Body of pancreas (tissue), 4 donors: ENCODE data around the gene KIF13A. TPM values are rescaled to one million over a fixed set of nuclear protein-coding genes. Genes with fewer than 3 reads are reported as not detected.

Source experiments
- ATAC-seq: fragments of 150-250 bp; one replicate; pipeline ENCODE4 v1.9.1; 2016
- DNase-seq, 4 donors: peaks; one replicate each; pipeline ENCODE4 v3.0.0-alpha.2; 2019
- H3K27ac ChIP-seq, 4 donors: fragments of 200-600 bp; sonication (generic); 1 replicate in 3 of 4; 2 replicates in 1 of 4; pipeline versions ENCODE4 v1.5.1 to v1.6.1; 2016 to 2019; ENCODE audit warnings: mild to moderate bottlenecking in 1 of 4, mixed read lengths in 1 of 4, moderate library complexity in 1 of 4
- H3K27me3 ChIP-seq, 2 donors: fragments of 200-600 bp; sonication (generic); one replicate each; pipeline ENCODE4 v1.6.0; 2016; ENCODE audit warnings: mild to moderate bottlenecking in 1 of 2
- H3K36me3 ChIP-seq, 2 donors: fragments of 200-600 bp; sonication (generic); replicated peaks in 1 of 2; 2 replicates each; pipeline ENCODE4 v1.5.1; 2016; ENCODE audit warnings: low read depth in 2 of 2; ENCODE audit not compliant: insufficient read depth in 1 of 2
- H3K4me1 ChIP-seq: fragments of 200-600 bp; sonication (generic); one replicate; pipeline ENCODE4 v1.6.0; 2016
- H3K4me3 ChIP-seq, 2 donors: fragments of 200-600 bp; sonication (generic); 1 replicate in 1 of 2; 2 replicates in 1 of 2; pipeline ENCODE4 v1.5.1; 2016 to 2019
- H3K9me3 ChIP-seq, 3 donors: fragments of 200-600 bp; sonication (generic); 1 replicate in 2 of 3; 2 replicates in 1 of 3; pipeline ENCODE4 v1.5.1; 2016
- CTCF ChIP-seq, 7 experiments: fragments of 450-650 bp in 4 of 7; fragments of 200-600 bp in 3 of 7; sonication (generic) in 3 of 7; IDR thresholded peaks; one replicate each; pipeline ENCODE4 v1.5.1; 2016 to 2019; ENCODE audit warnings: antibody characterized with exemption in 7 of 7
- POLR2A ChIP-seq, 3 donors: fragments of 450-650 bp; IDR thresholded peaks; one replicate each; pipeline ENCODE4 v1.6.1; 2016; ENCODE audit warnings: antibody characterized with exemption in 3 of 3, mild to moderate bottlenecking in 2 of 3
- WGBS, 2 donors: methylation state at CpG; one replicate each; pipeline ENCODE4 v1.1.5; 2017; 5-methylcytosine and 5-hydroxymethylcytosine counted together
- intact Hi-C: fragments of 100-400 bp; cut with DNase I; formaldehyde crosslinking; loops from one replicate; pipeline ENCODE4 v1.15.1; 2023
- total RNA-seq, 2 donors: library from RNA; depleted of rRNA; stranded (reverse); fragments of >200 nt; gene quantifications; one replicate each; pipeline ENCODE4 v1.1.0, GENCODE V29; 2016

KIF13A gene
- total RNA-seq, 2 donors from 2014 or later, result 13.2 to 17.1 TPM

- no peak for ATAC-seq
- Histone ChIP-seq H3K27ac (no peak overlapping the region), H3K4me3 (no peak overlapping the region), H3K9me3 (no peaks in the 10 kb centered on the region), H3K4me1 (peaks cover 6% of the 10 kb centered on the region), H3K36me3 (no peaks in the 10 kb centered on the region), H3K27me3 (no peaks in the 10 kb centered on the region)
- TF ChIP-seq POLR2A (IDR thresholded peaks at IDR 0.05), result no peak
- WGBS, 2 donors, result 92% methylated on average over 3 of the region's 3 CpGs
- intact Hi-C loops, result no loop called here
- no peak for DNase-seq
These were observed 131.1 kb downstream of the KIF13A start for GRCh38 chr6:17856306-17856705.

GRCh38 chr6:17855381-17855780, 132.1 kb downstream of the KIF13A start:
- Histone ChIP-seq H3K9me3 (no peaks in the 10 kb centered on the region), H3K4me1 (peaks cover 6% of the 10 kb centered on the region), H3K36me3 (peaks cover 0 to 1% of the 10 kb centered on the region in 2 donors), H3K27ac (no peak overlapping the region), H3K27me3 (no peaks in the 10 kb centered on the region), H3K4me3 (no peak overlapping the region)
- TF ChIP-seq CTCF (IDR thresholded peaks at IDR 0.05) (no peak), POLR2A (IDR thresholded peaks at IDR 0.05) (no peak)
- 91 to 94% methylated on average over 2 of the region's 2 CpGs for WGBS, 2 donors
- DNase-seq, result no peak
- intact Hi-C loops, result no loop called here
- ATAC-seq, result no peak

GRCh38 chr6:17853533-17853932, 133.9 kb downstream of the KIF13A start:
- DNase-seq, result no peak
- Histone ChIP-seq H3K36me3 (peaks cover 0 to 4% of the 10 kb centered on the region in 2 donors), H3K4me3 (no peak overlapping the region), H3K27ac (no peak overlapping the region), H3K4me1 (peaks cover 6% of the 10 kb centered on the region), H3K9me3 (no peaks in the 10 kb centered on the region), H3K27me3 (no peaks in the 10 kb centered on the region)
- intact Hi-C loops, result no loop called here
- TF ChIP-seq POLR2A (IDR thresholded peaks at IDR 0.05), result no peak
- TF ChIP-seq CTCF (IDR thresholded peaks at IDR 0.05), result no peak
- 92% methylated on average over 2 of the region's 2 CpGs for WGBS, 2 donors
- no peak for ATAC-seq

- no peaks in the 10 kb centered on the region for H3K27me3 ChIP-seq
- no peak overlapping the region for H3K4me3 ChIP-seq
- intact Hi-C loops, result no loop called here
- no peak for TF ChIP-seq POLR2A (IDR thresholded peaks at IDR 0.05)
- TF ChIP-seq CTCF (IDR thresholded peaks at IDR 0.05), result no peak
- ATAC-seq (no peak), DNase-seq (no peak)
- H3K36me3 ChIP-seq, result peaks cover 0 to 4% of the 10 kb centered on the region in 2 donors
- H3K27ac ChIP-seq, result no peak overlapping the region
- H3K4me1 ChIP-seq, result peaks cover 6% of the 10 kb centered on the region
- H3K9me3 ChIP-seq, result no peaks in the 10 kb centered on the region
- 46 to 54% methylated on average over 4 of the region's 4 CpGs for WGBS, 2 donors
These were observed 135.7 kb downstream of the KIF13A start for GRCh38 chr6:17851720-17852161.

- Histone ChIP-seq H3K27ac (no peak overlapping the region), H3K36me3 (peaks cover 0 to 4% of the 10 kb centered on the region in 2 donors), H3K9me3 (no peaks in the 10 kb centered on the region), H3K4me3 (no peak overlapping the region), H3K4me1 (peaks cover 6% of the 10 kb centered on the region), H3K27me3 (no peaks in the 10 kb centered on the region)
- no peak for TF ChIP-seq CTCF (IDR thresholded peaks at IDR 0.05)
- no peak for TF ChIP-seq POLR2A (IDR thresholded peaks at IDR 0.05)
- ATAC-seq (no peak), DNase-seq (no peak)
- intact Hi-C loops, result no loop called here
- 68 to 90% methylated on average over 3 of the region's 3 CpGs for WGBS, 2 donors
These were observed 136.3 kb downstream of the KIF13A start for GRCh38 chr6:17851001-17851719.
